GM12878 (cell line): Measurements from ENCODE around the gene DNAH9. TPM values are rescaled to one million over a fixed set of nuclear protein-coding genes. Genes with fewer than 3 reads are reported as not detected.

Source experiments
- ATAC-seq: fragments of 200-7000 bp; cut with Tn5 transposase; 3 replicates; pipeline ENCODE4 v1.9.1; 2020; ENCODE audit warnings: mild to moderate bottlenecking, moderate library complexity
- BruUV-seq: library from RNA; stranded (reverse); fragments of 400-500 nt; replicated peaks from 2 replicates; lab custom pipeline; 2021; lab: Mats Ljungman, UMichigan
- CTCF ChIA-PET: fragments of 300-600 bp; sonication (Branson Sonifier 250); formaldehyde crosslinking; extraction: SDS; loops from one replicate; lab custom pipeline; 2021; ENCODE audit warnings: inconsistent platforms; lab: Yijun Ruan, JAX
- POLR2A ChIA-PET: fragments of 350-600 bp; formaldehyde crosslinking; extraction: SDS; loops from one replicate; lab custom pipeline; 2021; ENCODE audit warnings: inconsistent platforms; lab: Charles Lee
- RAD21 ChIA-PET: fragments of 300-600 bp; sonication (Branson Sonifier 250); formaldehyde crosslinking; loops from one replicate; lab custom pipeline; 2023; ENCODE audit warnings: antibody characterized with exemption; ENCODE audit not compliant: unreplicated experiment; lab: Charles Lee
- SMC1A ChIA-PET: fragments of 300-600 bp; sonication (Branson Sonifier 250); formaldehyde crosslinking; loops from one replicate; lab custom pipeline; 2023; ENCODE audit not compliant: unreplicated experiment, uncharacterized antibody; lab: Charles Lee
- DNase-seq: peaks from one replicate; pipeline ENCODE4 v3.0.0-alpha.2; 2011; ENCODE audit warnings: low read depth, low spot score
- FAIRE-seq: peaks from 3 replicates; lab custom pipeline; 2011; peaks lifted over from hg19 to GRCh38; lab: Jason Lieb, UNC
- H2AFZ ChIP-seq: 2 replicates; pipeline ENCODE4 v1.6.0; 2011; ENCODE audit warnings: low read depth, low read length, control low read depth; ENCODE audit not compliant: control insufficient read depth
- H3K27ac ChIP-seq: 2 replicates; pipeline ENCODE4 v1.5.1; 2011; ENCODE audit warnings: control low read depth; ENCODE audit not compliant: control insufficient read depth, insufficient read depth
- H3K27me3 ChIP-seq, 2 experiments: replicated peaks in 1 of 2; 2 replicates each; pipeline versions ENCODE4 v1.6.0 to v1.6.1; 2011; ENCODE audit warnings: low read length in 1 of 2; ENCODE audit not compliant: control insufficient read depth in 2 of 2, insufficient read depth in 2 of 2
- H3K36me3 ChIP-seq, 2 experiments: 2 replicates each; pipeline ENCODE4 v1.5.1; 2011; ENCODE audit warnings: low read length in 1 of 2; ENCODE audit not compliant: control insufficient read depth in 2 of 2, insufficient read depth in 2 of 2
- H3K4me1 ChIP-seq: 2 replicates; pipeline ENCODE4 v1.6.1; 2011; ENCODE audit warnings: mild to moderate bottlenecking, low read length, moderate library complexity, mixed read lengths; ENCODE audit not compliant: control insufficient read depth, insufficient read depth
- H3K4me2 ChIP-seq: 2 replicates; pipeline ENCODE4 v1.6.0; 2011; ENCODE audit warnings: control low read depth; ENCODE audit not compliant: control insufficient read depth, insufficient read depth
- H3K4me3 ChIP-seq: fragments of 200-600 bp; sonication (generic); 2 replicates; pipeline ENCODE4 v1.5.1; 2016
- H3K79me2 ChIP-seq: 2 replicates; pipeline ENCODE4 v1.6.0; 2011; ENCODE audit warnings: low read length; ENCODE audit not compliant: control insufficient read depth, insufficient read depth
- H3K9ac ChIP-seq: 2 replicates; pipeline ENCODE4 v1.8.0; 2011; ENCODE audit warnings: low read length, control low read depth, mixed read lengths; ENCODE audit not compliant: control insufficient read depth, insufficient read depth
- H3K9me3 ChIP-seq: replicated peaks from 3 replicates; pipeline ENCODE4 v1.5.1; 2011; ENCODE audit warnings: mild to moderate bottlenecking, low read length; ENCODE audit not compliant: control insufficient read depth, insufficient read depth
- H4K20me1 ChIP-seq: 2 replicates; pipeline ENCODE4 v1.6.0; 2011; ENCODE audit not compliant: control insufficient read depth, insufficient read depth
- CTCF ChIP-seq, 3 experiments: IDR thresholded peaks in 2 of 3; conservative IDR thresholded peaks in 1 of 3; 2 replicates each; pipeline ENCODE4 v1.5.1; 2011; ENCODE audit warnings: low read depth in 3 of 3, low read length in 3 of 3, mild to moderate bottlenecking in 3 of 3, control low read depth in 2 of 3, moderate library complexity in 2 of 3, inconsistent platforms in 1 of 3, mixed read lengths in 1 of 3; ENCODE audit not compliant: control insufficient read depth in 2 of 3, insufficient read depth in 1 of 3; ENCODE audit errors: extremely low read depth in 1 of 3
- EZH2 ChIP-seq: IDR thresholded peaks from 2 replicates; pipeline ENCODE4 v1.6.1; 2012; ENCODE audit warnings: low read depth, mild to moderate bottlenecking, control low read depth, inconsistent platforms, low read length, borderline replicate concordance; ENCODE audit not compliant: control insufficient read depth
- IKZF1 ChIP-seq: fragments of 450-650 bp; conservative IDR thresholded peaks from 2 replicates; pipeline ENCODE4 v1.6.1; 2017; ENCODE audit warnings: antibody characterized with exemption, mild to moderate bottlenecking
- MTA2 ChIP-seq: fragments of 450-650 bp; IDR thresholded peaks from 2 replicates; pipeline ENCODE4 v1.6.1; 2016; ENCODE audit warnings: low read depth, mild to moderate bottlenecking, moderate library complexity
- NFYA ChIP-seq: IDR thresholded peaks from 2 replicates; pipeline ENCODE4 v1.6.1; 2011; ENCODE audit warnings: low read depth, mild to moderate bottlenecking, low read length, improper control_type of control experiment, borderline replicate concordance
- NFYB ChIP-seq: IDR thresholded peaks from 2 replicates; pipeline ENCODE4 v1.6.1; 2011; ENCODE audit warnings: low read depth, mild to moderate bottlenecking, low read length, improper control_type of control experiment, moderate library complexity; ENCODE audit not compliant: insufficient read depth
- POLR2AphosphoS2 ChIP-seq: IDR thresholded peaks from 2 replicates; pipeline ENCODE4 v1.6.1; 2011; ENCODE audit warnings: low read depth, mild to moderate bottlenecking, low read length, improper control_type of control experiment, moderate library complexity
- RAD51 ChIP-seq: fragments of 450-650 bp; IDR thresholded peaks from 2 replicates; pipeline ENCODE4 v1.6.1; 2016; ENCODE audit warnings: moderate library complexity, mild to moderate bottlenecking, inconsistent platforms
- REST ChIP-seq: IDR thresholded peaks from 2 replicates; pipeline ENCODE4 v1.6.1; 2012; ENCODE audit warnings: mild to moderate bottlenecking, low read depth, low read length
- YBX1 ChIP-seq: fragments of 450-650 bp; IDR thresholded peaks from 2 replicates; pipeline ENCODE4 v1.6.1; 2016; ENCODE audit warnings: antibody characterized with exemption
- WGBS: methylation state at CpG from one replicate; pipeline ENCODE4 v1.1.6; 2016; ENCODE audit warnings: low lambda C conversion rate; ENCODE audit not compliant: insufficient replicate concordance, insufficient coverage; ENCODE audit errors: missing lambda C conversion rate; 5-methylcytosine and 5-hydroxymethylcytosine counted together
- in situ Hi-C: fragments of 300-500 bp; cut with MboI; formaldehyde crosslinking; loops from 9 replicates; pipeline ENCODE4 v1.14.3; 2018; ENCODE audit warnings: mixed read lengths
- intact Hi-C: fragments of 100-400 bp; cut with micrococcal nuclease; formaldehyde crosslinking; loops from one replicate; pipeline ENCODE4 v1.14.2; 2022; ENCODE audit not compliant: unreplicated experiment
- polyA plus RNA-seq, 11 experiments: library from polyadenylated mRNA; depleted of rRNA in 4 of 11; unstranded in 6 of 11; stranded (reverse) in 5 of 11; fragments of >200 nt; fragmentation: Nextera tagmentation in 4 of 11; fragmentation: Illumina TruSeq in 1 of 11; extraction: Ambion mirVana in 4 of 11; extraction: Trizol in 1 of 11; gene quantifications; 1 replicate in 1 of 11; 2 replicates in 10 of 11; pipeline versions ENCODE4 v1.2.1 to v1.2.3, GENCODE V29; 2011 to 2016; ENCODE audit warnings: inconsistent platforms in 2 of 11, missing spikeins in 2 of 11, low read depth in 1 of 11
- total RNA-seq, 4 experiments: library from RNA; depleted of rRNA in 3 of 4; stranded (reverse); fragments of >200 nt in 3 of 4; fragmentation: Illumina TruSeq in 1 of 4; extraction: Trizol in 1 of 4; gene quantifications; 2 replicates each; pipeline versions ENCODE4 v1.2.1 to v1.2.3, GENCODE V29; 2013 to 2021

The DNAH9 gene
- total and polyA plus RNA-seq, 10 of the 15 experiments (the other 5 are each of a cell fraction or from before 2014, with no cell fraction given): 0.10 to 0.40 (median 0.19) TPM; not detected in 7

GRCh38 chr17:11622492-11622891, 24.2 kb downstream of the DNAH9 start:
- Histone ChIP-seq H3K4me3 (no peak overlapping the region), H2AFZ (no peak overlapping the region), H3K27ac (no peak overlapping the region), H3K4me2 (no peak overlapping the region), H3K79me2 (no peaks in the 10 kb centered on the region), H3K9ac (no peak overlapping the region), H3K9me3 (no peaks in the 10 kb centered on the region; the same call in 2 of the 3 replicates), H4K20me1 (no peaks in the 10 kb centered on the region), H3K27me3 (no peaks in the 10 kb centered on the region)
- ATAC-seq (no peak), DNase-seq (no peak)
- in situ Hi-C loops: no loop called here
- ChIA-PET POLR2A (no interaction called here), RAD21 (no interaction called here), SMC1A (no interaction called here), CTCF (interaction anchor here (0.9 kb wide), 1 partner anchor 22 kb away, joined by 5 read pairs; no protein-coding TSS in a partner anchor)
- BruUV-seq: no TSS peak
- intact Hi-C loops: no loop called here
- TF ChIP-seq MTA2: no peak
- TF ChIP-seq, all 136 proteins: peak for 0
- Histone ChIP-seq H3K4me1 (no peaks in the 10 kb centered on the region), H3K36me3 (no peaks in the 10 kb centered on the region)
- FAIRE-seq: no peak
- 18% methylated on average over 5 of the region's 5 CpGs for WGBS

- intact Hi-C loops (no loop called here), in situ Hi-C loops (loop anchor here (25.0 kb wide), 2 partner anchors 738 to 988 kb away; no protein-coding TSS in a partner anchor)
- RAD21 ChIA-PET: no interaction called here
- Histone ChIP-seq H3K4me3 (no peak overlapping the region), H3K36me3 (no peaks in the 10 kb centered on the region), H3K9ac (no peak overlapping the region), H3K79me2 (no peaks in the 10 kb centered on the region), H4K20me1 (no peaks in the 10 kb centered on the region), H3K27me3 (no peaks in the 10 kb centered on the region), H3K9me3 (no peaks in the 10 kb centered on the region; the same call in 2 of the 3 replicates), H2AFZ (no peak overlapping the region), H3K27ac (no peak overlapping the region), H3K4me2 (no peak overlapping the region), H3K4me1 (no peaks in the 10 kb centered on the region)
- no peak for ATAC-seq
- WGBS: 32% methylated on average over 6 of the region's 6 CpGs
- POLR2A ChIA-PET: no interaction called here
- CTCF ChIA-PET: no interaction called here
- BruUV-seq: no TSS peak
- no peak for FAIRE-seq
- no peak for DNase-seq
- SMC1A ChIA-PET: no interaction called here
- TF ChIP-seq YBX1: no peak
- no peak for TF ChIP-seq NFYA
- no peak for TF ChIP-seq CTCF (IDR thresholded peaks at IDR 0.05 in 2 of 3, conservative IDR thresholded peaks at IDR 0.05 in 1 of 3; ENCODE audit: control insufficient read depth in 2 of 3, extremely low read depth in 1 of 3, insufficient read depth in 1 of 3, low read depth in 3 of 3, low read length in 3 of 3)
- no peak for TF ChIP-seq IKZF1
- TF ChIP-seq EZH2: no peak
- no peak for TF ChIP-seq NFYB
- no peak for TF ChIP-seq REST
- TF ChIP-seq POLR2AphosphoS2: no peak
- no peak for TF ChIP-seq RAD51
These were observed 26.7 kb downstream of the DNAH9 start for GRCh38 chr17:11624976-11625375.
